HG02571 (cell line): ENCODE data around the gene MYH7.
"Not testable (repeated sequence)": the region's sequence is repeated elsewhere in the genome, so short reads cannot be mapped to it uniquely, and the experiment has no call there.

Experiments
- ATAC-seq: cut with Tn5 transposase; IDR thresholded peaks from one replicate; pipeline ENCODE4 v1.9.1; 2021; ENCODE audit warnings: mild to moderate bottlenecking, moderate library complexity; ENCODE audit not compliant: unreplicated experiment

MYH7 gene

DNA sequence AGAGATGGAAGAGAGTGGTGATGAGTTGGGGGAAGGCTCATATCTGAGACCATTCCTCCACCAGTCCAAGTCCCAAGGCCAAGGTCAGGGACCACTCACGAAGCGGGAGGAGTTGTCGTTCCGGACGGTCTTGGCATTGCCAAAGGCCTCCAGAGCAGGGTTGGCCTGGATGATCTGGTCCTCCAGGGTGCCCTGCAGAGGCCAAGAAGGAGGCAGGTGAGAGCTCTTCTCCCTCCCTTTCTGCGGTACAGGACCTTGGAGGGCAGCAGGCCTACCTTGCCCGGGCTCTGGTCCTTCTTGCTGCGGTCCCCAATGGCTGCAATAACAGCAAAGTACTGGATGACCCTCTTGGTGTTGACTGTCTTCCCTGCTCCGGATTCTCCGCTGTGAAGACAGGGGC, 4.0 kb downstream of the MYH7 start:
- no peak for ATAC-seq

DNA sequence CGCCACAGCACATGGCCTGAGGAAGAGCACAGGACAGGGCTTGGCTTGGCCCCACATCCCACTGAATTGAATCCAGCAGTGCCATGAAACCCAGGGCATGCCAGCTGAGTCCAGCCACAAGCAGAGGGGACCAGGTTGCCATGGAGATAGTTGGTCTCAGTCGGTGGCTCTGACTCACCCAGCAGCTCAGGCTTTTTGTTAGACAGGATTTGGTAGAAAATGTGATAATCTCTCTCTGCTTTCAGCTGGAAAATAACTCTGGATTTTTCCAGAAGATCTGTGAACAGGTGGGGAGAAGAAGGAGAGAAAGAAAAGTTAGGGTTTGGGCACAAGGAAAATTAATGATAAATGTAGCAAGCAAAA, 4.8 kb downstream of the MYH7 start:
- no peak for ATAC-seq

DNA sequence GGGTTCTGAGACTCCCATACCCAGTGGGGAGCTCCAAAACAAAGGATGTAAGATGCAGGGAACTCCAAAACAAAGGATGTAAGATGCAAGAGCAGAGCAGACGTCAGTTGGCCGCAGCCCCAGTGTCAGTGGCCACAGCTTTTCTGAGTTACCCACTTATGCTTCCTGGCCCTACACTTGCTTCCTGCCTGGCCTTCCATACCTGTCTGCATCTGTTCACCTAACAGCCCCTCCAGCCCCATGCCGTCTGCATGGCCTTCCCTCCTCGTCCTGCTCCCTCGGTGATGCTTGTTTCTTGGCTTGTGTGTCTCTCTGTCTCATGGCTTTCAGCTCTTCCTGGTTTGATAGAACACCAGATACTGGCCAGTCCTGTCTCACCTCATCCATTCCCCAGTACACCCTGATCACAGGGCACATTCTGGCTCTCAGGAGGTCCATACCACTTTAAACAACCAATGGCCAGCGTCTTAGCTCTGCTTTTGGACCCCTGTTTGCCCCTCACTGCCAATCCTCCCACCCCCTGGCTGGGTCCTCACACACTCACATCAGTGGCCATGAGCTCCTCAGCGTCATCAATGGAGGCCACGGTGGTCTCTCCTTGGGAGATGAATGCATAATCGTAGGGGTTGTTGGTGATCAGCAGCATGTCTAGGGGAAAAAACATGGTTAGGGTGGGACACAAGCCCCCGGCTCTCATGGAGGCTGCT, 5.3 kb downstream of the MYH7 start:
- ATAC-seq: no peak

DNA sequence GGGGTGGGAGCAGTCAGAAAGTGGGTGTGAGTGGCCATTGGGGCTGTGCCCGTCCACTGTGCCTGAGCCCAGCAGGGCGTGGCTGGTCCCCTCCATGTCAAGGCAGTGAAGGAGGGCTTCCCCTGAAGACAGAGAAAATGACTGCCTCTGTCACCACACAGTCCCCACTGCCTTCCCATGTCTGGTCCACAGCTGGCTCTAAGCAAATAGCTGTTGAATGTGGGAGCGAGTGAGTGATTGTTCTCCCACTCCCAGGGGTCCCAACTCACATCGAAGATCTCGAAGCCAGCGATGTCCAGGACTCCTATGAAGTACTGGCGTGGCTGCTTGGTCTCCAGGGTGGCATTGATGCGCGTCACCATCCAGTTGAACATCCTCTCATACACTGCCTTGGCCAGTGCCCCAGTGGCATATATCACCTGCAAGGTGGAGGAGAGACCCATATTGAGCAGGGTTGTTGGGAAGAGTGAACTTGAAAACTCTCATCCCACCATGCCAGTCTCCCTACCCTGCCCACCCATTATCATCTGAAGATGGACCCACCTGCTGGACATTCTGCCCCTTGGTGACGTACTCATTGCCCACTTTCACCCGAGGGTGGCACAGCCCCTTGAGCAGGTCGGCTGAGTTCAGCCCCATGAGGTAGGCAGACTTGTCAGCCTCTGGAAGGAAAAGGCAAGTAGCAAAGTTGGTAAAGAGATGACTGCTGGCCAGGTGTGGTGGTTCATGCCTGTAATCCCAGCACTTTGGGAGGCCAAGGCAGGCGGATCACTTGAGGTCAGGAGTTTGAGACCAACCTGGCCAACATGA, 6.6 kb downstream of the MYH7 start:
- ATAC-seq: no peak

DNA sequence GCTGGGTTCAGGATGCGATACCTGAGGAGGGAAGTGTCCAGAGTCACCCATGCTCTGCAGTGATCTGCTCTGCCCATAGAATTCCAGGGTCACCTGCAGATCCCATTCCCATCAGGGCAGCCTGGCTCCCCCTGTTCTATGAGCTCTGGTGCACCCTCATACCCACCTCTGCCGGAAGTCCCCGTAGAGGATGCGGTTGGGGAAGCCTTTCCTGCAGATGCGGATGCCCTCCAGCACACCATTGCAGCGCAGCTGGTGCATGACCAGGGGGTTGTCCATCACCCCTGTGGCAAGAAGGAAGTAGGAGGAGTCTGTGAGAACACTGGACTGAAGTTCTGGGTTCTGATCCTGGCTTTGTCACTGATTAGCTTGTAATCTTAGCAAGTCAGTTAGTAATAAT, 9.7 kb downstream of the MYH7 start:
- not testable (repeated sequence) for ATAC-seq

DNA sequence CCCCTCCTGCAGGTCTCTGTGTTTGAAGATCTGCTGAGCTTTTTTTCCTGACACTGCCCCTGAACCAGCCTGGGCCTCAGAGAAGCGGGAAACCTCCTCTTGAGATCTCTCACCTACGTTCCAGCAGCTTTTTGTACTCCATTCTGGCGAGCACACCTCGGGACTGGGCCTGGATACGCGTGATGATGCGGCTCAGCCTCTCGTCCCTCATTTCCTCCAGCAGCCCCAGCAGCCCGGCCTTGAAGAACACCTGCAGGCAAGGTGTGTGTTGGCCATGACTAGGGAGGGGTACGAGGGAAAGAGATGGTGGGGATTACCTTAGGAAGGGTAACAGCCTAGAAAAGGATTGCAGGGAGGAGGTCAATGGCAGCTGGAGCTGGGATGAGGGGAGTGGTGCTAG, 10.3 kb downstream of the MYH7 start:
- ATAC-seq: no peak

DNA sequence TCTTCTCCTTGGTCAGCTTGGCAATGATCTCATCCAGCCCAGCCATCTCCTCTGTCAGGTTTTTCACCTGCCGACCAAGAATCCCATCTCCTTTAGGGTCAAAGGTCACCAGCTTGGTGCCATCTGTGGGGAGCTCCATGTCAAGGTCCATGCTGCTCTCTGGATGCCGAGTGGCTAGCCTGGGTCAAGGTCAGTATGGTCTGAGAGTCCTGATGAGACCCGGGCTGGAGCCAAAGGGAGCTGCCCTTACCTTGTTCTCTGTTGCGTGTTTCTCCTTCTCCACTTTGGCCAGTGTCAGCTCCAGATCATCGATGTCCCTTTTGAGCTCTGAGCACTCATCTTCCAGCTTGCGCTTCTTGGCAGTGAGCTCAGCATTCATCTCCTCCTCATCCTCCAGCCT, 11.8 kb downstream of the MYH7 start:
- no peak for ATAC-seq

DNA sequence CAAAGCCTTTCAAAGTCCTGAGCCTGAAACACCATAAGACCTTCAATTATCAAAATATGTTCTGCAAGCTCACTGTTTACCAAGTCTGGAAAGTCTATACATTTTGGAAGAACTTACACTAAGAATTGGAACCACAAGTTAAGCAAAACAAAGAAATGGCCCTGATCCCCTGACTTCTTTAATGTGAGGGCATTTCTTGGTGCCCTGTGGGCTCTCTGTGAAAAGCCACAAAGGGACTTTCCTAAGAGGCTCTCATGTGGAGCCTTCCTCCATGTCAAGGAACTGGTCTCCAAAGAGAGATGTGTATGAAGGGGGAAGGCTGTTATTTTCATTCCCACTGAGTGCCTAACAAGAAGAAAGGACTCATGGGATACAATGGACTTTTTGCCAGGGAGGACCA, 13.9 kb downstream of the MYH7 start:
- no peak for ATAC-seq

DNA sequence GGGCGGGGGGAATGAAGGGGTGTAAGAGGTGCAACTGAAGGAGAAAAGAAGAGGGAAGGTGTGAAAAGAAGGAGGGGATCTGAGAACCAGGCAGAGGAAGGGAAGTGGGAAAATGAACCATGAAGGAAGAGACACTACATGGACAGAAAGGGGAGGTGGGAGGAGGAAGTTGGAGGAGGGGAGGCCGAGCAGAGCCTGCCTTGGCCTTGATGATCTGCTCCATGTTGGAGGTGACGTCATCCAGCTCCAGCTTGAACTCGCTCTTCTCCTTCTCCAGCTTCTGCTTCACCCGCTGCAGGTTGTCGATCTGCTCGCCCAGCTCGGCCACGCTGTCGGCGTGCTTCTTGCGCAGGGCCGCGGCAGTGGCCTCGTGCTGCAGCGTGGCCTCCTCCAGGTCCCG, 15.8 kb downstream of the MYH7 start:
- ATAC-seq: not testable (repeated sequence)

DNA sequence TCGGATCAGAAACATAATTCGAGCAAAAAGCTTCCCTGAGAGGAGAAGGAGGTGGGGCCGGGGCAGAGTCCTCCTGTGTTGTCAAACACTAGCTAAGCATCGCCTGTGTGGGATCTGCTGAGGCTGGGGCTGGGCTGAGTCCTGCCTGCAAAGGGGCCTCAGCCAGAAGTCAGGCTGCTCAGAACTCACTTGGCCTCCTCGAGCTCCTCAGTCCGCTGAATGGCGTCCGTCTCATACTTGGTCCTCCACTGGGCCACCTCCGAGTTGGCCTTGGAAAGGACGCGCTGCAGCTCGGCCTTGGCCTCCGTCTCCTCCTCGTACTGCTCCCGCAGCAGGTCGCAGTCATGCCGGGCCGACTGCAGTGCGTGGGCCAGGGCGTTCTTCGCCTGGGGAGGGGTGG, 17.4 kb downstream of the MYH7 start:
- ATAC-seq: no peak

DNA sequence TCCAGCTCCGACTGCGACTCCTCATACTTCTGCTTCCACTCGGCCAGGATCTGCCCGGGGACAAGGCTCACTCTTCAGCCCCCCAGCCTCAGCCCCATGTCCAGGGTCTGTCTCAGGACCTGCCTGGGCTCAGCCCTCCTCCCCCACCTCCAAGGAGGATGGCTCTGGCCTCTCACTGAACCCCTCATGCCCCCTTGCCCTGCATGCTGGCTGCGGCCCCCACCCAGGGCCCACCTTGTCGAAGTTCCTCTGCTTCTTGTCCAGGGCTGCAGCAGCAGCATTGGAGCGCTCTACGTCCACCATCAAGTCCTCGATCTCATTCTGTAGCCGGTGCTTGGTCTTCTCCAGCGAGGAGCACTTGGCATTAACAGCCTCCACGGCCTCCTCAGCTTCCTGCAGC, 18.2 kb downstream of the MYH7 start:
- ATAC-seq: not testable (repeated sequence)

DNA sequence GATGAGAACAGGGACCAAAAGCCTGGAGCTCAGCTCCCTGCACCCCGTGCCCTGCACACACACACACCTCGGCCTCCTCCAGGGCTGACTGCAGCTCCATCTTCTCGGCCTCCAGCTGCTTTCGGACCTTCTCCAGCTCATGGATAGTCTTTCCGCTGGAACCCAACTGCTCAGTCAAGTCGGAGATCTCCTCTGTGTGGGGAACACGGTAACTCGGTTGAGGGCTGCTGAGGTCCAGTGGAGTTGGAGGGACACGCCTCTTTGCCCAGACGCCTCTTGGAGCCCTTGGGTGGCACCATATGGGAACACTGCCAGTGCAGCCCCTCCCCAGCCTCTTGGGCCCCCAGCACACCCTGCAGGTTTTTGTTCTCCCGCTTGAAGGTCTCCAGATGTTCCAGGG, 18.7 kb downstream of the MYH7 start:
- ATAC-seq: no peak

DNA sequence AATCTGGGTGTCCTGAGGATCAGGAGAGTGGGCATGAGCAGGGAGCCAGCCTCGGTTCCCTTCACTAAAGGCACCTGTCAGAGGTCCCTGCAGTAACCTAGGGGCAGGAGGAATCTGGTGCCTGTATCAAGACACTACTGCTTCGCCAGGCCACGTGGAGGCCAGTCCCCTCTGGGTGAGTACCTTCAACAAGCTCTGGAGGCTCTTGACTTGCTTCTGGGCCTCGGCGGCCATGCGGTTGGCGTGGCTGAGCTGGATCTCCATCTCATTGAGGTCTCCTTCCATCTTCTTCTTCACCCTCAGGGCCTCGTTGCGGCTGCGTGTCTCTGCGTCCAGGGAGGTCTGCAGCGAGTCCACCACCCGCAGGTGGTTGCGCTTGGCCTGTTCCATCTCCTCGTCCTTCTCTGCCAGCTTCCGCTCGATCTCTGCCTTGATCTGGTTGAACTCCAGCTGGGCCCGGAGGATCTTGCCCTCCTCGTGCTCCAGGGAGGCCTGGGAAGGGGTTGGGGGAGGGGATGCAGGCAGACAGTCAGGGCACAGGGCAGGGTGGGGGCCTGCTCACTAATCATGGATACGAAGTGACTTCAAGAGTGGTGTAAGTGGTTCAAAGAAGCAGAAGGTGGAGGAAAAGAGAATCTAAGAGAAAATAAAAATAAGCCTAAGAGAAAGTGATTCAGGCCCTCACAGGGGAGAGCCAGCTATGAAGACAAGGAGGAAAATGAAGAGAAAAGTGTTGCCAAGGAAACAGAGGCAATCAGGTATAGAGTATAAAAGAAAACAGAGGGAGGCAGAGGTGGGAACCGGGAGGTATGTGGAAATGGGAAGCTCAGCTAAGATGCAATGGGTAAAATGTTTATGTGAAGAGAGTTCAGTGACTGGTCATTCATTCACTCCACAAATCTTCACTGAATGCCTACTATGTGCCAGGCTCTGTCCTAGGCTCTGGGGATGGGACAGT, 19.4 kb downstream of the MYH7 start:
- no peak for ATAC-seq

DNA sequence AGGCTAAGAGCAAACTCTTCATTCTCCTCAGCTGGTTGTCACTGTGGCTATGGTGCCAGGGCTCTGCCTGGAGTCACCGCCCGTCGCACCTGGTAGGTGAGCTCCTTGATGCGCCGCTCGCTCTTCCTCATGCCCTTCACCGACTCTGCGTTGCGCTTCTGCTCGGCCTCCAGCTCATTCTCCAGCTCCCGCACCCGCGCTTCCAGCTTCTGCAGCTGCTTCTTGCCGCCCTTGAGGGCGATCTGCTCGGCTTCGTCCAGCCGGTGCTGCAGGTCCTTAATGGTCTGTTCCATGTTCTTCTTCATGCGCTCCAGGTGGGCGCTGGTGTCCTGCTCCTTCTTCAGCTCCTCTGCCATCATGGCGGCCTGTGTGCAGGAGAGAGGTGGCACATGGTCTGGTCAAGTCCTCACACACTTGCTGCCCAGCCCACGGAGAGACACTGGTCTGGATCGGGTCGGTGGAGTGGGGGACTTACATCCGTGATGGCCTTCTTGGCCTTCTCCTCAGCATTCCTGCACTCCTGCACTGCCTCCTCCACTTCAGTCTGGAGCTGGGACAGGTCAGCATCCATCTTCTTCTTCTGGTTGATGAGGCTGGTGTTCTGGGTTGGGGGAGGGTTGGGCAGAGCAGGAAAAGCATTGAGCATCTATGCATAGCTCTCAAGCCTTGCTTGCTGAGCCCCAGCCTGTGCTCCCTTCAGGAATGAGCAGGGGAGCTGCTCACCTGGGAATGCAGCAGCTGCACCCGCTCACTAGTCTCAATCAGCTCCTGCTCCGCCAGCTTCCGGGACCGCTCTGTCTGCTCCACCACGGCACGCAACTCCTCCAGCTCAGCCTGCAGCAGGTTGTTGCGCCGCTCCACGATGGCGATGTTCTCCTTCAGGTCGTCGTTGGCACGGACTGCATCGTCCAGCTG, 20.3 kb downstream of the MYH7 start:
- no peak for ATAC-seq

DNA sequence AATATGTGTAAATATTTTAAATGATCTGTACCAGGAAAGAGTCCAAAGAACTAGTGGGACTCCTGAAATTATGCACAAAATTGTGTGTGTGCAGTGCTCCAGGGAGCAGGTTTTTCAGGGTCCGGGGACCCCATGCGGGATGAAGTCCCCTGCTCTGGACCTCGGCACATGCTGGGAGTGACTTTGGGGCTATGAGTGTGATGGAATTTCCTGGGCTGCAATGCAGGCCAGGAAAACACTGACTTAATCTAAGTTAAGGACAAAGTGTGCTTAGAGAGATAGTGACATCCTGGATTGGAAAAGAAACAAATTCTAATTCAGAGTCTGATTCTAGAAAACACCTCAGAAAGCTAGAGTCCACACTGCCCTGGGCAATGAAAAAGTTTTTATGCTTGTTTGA, 21.2 kb downstream of the MYH7 start:
- ATAC-seq: no peak

DNA sequence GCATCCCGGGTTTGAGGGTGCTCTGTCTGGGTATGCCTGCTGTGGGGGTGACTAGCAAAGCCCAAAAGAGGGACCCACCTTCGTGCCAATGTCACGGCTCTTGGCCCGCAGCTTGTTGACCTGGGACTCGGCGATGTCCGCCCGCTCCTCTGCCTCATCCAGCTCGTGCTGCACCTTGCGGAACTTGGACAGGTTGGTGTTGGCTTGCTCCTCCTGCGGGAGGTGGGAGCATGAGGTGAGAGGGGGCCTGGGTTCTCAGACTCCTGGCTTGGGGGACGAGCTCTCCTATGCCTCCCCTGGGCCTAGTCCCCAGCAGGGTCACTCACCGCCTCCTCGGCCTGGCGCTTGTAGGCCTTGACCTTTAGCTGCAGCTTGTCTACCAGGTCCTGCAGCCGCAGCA, 21.8 kb downstream of the MYH7 start:
- ATAC-seq: no peak

DNA sequence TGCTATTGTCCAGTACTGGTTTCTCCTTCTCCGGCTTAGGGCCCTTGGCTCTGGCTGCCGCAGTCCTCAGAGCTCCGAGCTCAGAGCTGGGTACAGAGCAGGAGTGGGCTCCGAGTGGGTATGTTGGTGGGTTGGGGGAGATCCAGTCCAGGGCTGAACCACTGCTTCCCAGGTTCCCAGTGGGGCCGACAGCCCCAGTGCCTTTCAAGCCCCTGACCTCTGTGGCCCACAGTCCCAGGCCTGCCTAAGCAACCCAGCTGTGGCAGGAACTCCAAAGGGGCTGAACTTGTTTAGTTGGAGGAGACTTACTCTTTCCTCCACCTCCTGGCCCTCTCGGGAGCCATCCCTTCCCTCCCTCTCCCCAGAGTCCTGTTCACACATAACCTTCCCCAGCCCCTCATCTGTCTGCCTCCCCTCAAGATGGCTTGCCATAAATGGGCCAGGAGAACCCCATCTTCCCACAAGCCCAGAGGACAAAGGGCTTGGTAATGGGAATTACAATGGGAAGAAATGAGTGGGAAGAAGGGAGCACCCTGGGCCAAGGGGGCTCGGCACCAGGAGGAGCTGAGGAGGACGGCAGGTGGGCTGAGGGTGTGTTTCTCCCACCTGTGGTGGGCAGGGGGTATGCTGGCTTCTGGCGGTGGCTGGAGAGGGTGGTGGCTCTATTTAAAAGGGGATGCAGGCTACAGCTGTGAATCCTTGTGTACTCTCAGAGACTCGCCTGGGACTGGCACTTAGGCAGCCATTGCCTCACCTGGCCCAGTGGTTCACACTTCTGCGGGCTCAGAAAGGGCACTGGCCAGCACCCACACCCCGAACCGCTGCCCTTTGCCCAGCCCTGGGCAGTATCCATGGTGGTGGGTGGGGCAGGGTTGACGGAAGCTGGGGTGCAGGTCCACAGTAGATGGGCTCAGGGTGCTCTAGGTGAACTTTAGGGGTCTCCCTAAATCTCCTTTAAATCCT, 23.6 kb downstream of the MYH7 start:
- no peak for ATAC-seq

DNA sequence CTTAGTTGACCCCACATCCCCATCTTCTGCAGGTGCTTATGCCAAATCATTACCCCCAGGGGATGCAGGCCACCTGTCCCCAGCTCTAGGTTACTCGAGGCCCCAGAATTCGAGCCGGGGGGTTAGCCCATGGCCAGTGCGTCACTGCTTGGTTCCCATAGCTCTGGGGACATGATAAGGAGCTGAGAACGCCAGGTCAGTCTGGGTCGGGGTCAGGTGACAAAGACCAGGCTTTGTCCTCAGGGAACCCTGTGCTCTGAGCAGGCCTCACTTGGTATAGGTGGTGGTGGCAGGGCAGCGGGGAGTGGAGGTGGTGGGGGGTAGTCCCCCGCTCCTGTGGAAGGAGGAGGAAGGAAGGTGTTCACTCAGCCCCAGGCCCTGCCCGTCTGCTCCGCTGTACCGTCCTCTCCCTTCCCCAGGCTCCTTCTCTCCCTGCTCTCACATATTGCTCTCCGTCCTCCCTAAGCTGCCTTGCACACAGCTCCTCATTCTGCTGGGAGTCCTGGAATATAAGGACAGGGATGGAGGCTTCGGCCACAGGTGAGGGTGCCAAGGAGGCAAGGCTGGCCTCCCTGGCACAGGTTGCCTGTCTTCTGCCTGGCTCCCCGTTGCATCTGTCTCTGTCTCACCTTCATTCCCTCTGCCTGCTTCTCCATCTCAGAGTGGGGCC, 25.4 kb downstream of the MYH7 start:
- ATAC-seq: no peak

DNA sequence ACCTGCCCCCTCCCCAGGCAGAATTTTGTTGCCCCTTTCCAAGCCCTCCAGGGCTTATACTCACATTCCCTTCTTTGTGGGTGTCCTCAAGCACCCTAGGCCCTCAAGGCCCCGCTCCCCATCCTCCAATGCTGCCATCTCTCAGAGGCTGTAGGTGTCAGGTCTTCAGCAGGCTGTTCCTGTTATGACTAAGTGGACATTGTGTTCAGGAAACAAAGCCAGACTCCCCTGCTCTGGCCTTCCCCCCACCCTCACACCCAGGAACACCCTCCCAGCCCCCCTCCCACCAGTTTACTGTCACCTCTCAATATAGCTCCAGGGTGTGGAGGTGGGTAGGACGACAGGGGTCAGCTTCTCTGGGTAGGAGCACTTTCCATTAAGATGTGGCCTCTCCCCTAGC, 26.0 kb downstream of the MYH7 start:
- ATAC-seq: no peak
